KOPT-K1 (cell line): ENCODE data around the gene BORCS5.
"Not testable (repeated sequence)": the region's sequence is repeated elsewhere in the genome, so short reads cannot be mapped to it uniquely, and the experiment has no call there.

ENCODE experiments used
- H3K27ac ChIP-seq: fragments of 200-600 bp; sonication (generic); 2 replicates; pipeline ENCODE4 v1.5.1; 2016; ENCODE audit warnings: antibody characterized with exemption, mild to moderate bottlenecking, low read depth, low read length; ENCODE audit not compliant: poor library complexity, severe bottlenecking
- H3K36me3 ChIP-seq: fragments of 200-600 bp; sonication (generic); 2 replicates; pipeline ENCODE4 v1.5.1; 2017; ENCODE audit warnings: antibody characterized with exemption, mild to moderate bottlenecking, low read length, moderate library complexity; ENCODE audit not compliant: insufficient read depth
- H3K9me3 ChIP-seq: fragments of 200-600 bp; sonication (generic); 2 replicates; pipeline ENCODE4 v1.5.1; 2017; ENCODE audit warnings: antibody characterized with exemption, low read length, mild to moderate bottlenecking; ENCODE audit not compliant: insufficient read depth, poor library complexity, severe bottlenecking

Gene BORCS5

DNA sequence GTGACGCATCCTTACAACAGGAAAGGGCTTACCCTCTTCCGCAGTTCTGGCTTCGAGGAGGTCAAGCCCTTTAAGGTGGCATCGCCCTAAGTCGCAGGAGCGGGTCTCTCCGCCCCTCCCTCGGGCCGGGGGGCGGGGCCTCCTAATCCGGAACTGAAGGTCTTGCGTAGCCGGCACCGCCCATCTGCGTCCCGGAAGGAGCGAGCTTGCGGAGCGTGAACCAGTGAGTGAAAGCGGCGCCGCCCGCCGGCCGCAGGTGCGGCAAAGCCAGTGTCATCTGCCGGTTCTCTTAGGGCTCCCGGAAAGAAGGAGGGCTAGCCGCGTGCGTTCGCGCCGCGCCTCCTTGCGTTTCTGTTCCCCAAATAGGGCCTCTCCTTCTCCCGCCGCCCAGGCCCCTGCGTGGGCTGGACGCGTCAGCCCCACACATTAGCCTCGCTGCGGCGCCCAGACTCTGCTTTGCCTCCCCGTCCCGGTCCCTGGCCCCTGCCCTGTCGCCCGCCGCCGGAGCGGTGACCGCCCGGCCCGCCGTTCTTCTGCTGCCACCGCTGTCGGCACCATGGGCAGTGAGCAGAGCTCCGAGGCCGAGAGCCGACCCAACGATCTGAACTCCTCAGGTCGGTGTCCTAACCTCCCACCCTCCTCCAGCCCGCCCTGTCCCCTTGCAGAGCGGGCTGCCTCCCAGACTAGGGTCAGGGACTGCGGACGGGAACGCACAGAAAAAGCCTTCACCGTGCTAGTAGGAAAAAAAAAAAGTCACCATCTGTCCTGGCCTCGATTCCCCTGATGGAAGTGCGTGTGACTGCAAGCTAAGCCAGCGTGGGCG lies at the start of gene BORCS5:
TSS of gene BORCS5 (plus strand) at position 183 of the 823 bp plus-strand sequence. CDS start at position 557, 374 bp downstream.
- Histone ChIP-seq H3K36me3 (no peaks in the 10 kb centered on the region), H3K27ac (peak within 1 kb of the TSS; percentile 81), H3K9me3 (no peaks in the 10 kb centered on the region)

DNA sequence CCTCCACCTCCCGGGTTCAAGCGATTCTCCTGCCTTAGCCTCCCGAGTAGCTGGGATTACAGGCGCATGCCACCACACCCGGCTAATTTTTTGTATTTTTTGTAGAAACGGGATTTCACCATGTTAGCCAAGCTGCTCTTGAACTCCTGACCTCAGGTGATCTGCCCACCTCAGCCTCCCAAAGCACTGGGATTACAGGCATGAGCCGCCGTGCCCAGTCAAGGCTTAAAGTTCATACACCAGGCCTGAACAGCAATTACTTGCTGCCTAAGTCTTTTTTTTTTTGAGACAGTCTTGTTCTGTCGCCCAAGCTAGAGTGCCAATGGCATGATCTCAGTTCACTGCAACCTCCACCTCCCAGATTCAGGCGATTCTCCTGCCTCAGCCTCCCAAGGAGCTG lies 46.2 kb upstream of the BORCS5 start:
- not testable (repeated sequence) for H3K36me3 ChIP-seq, H3K27ac ChIP-seq, H3K9me3 ChIP-seq

- Histone ChIP-seq H3K9me3 (no peaks in the 10 kb centered on the region), H3K27ac (no peak overlapping the region)
These were observed 41.0 kb upstream of the BORCS5 start for GRCh38 chr12:12315838-12316237.

GRCh38 chr12:12319451-12320183 lies 37.3 kb upstream of the BORCS5 start:
- Histone ChIP-seq H3K36me3 (no peaks in the 10 kb centered on the region), H3K27ac (no peak overlapping the region), H3K9me3 (no peaks in the 10 kb centered on the region)

More at GRCh38 chr12:12315838-12316237, 41.0 kb upstream of the BORCS5 start:
- H3K36me3 ChIP-seq: no peaks in the 10 kb centered on the region

DNA sequence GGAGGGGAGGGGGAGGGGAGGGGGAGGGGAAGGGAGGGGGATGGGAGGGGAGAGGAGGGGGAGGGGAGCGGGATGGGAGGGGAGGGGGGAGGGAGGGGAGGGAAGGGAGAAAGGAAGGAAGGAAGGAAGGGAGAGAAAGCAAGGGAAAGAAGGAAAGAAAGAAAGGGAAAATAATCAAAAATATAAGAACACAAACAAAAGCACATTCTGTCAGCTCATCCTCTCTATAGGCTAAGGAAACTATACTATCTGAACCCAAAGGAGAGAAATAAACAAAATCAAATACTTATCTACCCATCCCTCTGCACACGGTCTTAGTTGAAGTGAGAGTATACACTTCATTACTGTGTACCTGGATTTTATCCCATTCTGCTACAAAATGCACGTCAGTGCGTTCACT lies 33.8 kb upstream of the BORCS5 start:
- Histone ChIP-seq H3K9me3 (no peaks in the 10 kb centered on the region), H3K36me3 (no peaks in the 10 kb centered on the region), H3K27ac (no peak overlapping the region)

DNA sequence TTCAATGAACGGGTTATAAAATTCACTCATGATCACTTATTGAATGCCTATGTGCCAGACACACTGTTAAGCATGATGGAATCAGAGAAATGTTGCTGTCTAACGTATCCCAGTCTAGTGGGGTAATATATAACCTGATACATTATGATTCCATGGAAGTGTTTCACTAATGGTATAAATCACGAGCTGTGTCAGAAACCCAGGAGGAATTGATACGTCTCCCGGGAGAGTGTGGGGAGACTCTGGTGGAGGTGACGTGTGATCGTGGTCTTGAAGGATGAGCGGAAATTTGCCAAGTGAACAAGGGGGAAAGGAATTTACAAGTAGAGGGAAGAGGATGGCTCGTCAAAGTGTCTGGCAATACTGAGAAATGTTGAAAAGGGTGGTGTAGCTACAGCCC lies 33.3 kb upstream of the BORCS5 start:
- H3K27ac ChIP-seq: no peak overlapping the region
- H3K36me3 ChIP-seq: no peaks in the 10 kb centered on the region
- H3K9me3 ChIP-seq: no peaks in the 10 kb centered on the region

DNA sequence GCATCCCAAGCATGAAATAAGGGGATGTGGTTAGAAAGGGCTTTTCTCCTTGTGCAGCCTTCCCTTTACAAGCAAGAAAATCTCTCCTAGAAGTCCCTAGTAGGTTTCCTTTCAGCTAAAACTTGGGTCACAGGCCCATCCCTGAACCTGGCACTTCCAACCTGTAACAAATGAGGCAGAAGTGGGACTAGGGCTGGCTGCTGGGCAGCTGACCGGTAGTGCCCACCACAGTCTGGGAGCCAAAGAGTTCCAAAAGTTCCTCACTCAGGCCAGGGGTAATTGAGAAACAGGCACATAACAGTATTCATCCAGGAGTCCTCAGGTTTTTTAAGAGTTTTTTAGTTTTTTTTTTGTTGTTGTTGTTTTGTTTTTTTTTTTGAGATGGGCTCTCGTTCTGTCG lies 30.6 kb upstream of the BORCS5 start:
- no peaks in the 10 kb centered on the region for H3K36me3 ChIP-seq
- H3K9me3 ChIP-seq: no peaks in the 10 kb centered on the region
- no peak overlapping the region for H3K27ac ChIP-seq

- Histone ChIP-seq H3K9me3 (no peaks in the 10 kb centered on the region), H3K36me3 (no peaks in the 10 kb centered on the region), H3K27ac (no peak overlapping the region)
These were observed 29.1 kb upstream of the BORCS5 start for GRCh38 chr12:12327802-12328201.

- Histone ChIP-seq H3K9me3 (no peaks in the 10 kb centered on the region), H3K36me3 (no peaks in the 10 kb centered on the region), H3K27ac (no peak overlapping the region)
These were observed 25.6 kb upstream of the BORCS5 start for GRCh38 chr12:12331244-12331771.

DNA sequence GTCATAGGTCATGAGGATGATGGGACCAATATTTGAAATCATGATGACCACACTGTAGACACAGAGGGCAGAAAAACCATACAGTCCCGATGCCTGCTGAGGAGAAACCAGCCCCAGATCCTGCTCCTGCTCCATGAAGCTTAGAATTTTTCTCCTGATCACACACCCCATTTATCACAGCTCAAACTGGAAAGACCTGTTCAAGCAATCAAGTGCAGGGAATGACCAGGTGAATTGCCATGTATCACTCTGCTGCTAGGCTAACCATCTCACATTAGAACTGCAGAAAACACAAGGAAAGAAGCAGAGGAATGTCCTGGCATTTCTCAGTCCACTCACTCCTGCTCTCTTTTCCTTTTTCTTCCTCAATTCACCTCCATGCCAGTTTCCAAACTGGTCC lies 25.0 kb upstream of the BORCS5 start:
- no peak overlapping the region for H3K27ac ChIP-seq
- no peaks in the 10 kb centered on the region for H3K36me3 ChIP-seq
- no peaks in the 10 kb centered on the region for H3K9me3 ChIP-seq

- no peaks in the 10 kb centered on the region for H3K36me3 ChIP-seq
- no peaks in the 10 kb centered on the region for H3K9me3 ChIP-seq
- H3K27ac ChIP-seq: no peak overlapping the region
These were observed 23.2 kb upstream of the BORCS5 start for GRCh38 chr12:12333407-12334366.

DNA sequence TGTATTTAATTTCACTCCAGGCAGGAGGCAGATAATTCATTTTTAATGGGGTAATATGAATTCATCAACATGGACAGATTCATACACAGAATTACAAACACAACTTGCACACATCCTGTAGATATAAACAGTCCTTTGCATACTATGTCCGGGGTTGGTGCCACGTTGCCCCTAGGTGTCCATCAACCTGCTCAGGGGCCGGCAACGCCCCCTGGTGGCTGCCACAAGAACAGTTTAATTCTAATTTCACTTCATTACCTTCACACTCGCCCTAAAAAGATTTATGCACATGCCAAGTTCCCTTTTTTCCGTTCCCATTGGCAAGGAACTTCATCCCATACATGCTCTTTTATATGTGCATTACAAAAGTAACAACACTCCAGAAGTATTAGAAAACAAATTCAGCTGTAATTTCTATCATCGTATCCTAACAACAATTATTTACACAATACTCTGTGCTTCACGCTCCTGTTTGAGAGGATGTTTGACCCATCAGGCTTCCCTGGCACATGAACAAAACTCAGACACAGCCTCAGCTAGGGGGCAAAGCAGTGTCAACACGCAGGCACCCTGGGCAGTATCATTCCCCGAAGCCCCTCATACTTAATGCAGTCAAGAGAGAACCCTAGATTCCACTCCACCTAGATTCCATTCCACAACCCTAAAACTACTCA lies 22.4 kb upstream of the BORCS5 start:
- Histone ChIP-seq H3K27ac (no peak overlapping the region), H3K36me3 (no peaks in the 10 kb centered on the region), H3K9me3 (no peaks in the 10 kb centered on the region)

DNA sequence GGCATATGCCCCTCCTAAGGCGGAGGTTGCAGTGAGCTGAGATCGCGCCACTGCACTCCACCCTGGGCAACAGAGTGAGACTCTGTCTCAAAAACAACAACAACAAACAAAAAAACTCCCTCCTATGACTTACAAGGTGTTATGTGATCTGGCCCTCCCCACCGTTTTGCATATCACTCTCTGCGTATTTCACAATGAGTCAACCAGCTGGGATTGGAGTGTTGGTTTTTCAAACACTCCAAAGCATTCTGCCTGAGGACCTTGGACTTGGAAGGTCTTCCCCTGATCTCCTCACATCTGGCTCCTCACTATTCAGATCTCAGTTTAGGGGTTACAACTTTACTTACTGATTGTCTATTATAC lies 20.8 kb upstream of the BORCS5 start:
- no peaks in the 10 kb centered on the region for H3K36me3 ChIP-seq
- no peaks in the 10 kb centered on the region for H3K9me3 ChIP-seq
- H3K27ac ChIP-seq: no peak overlapping the region

DNA sequence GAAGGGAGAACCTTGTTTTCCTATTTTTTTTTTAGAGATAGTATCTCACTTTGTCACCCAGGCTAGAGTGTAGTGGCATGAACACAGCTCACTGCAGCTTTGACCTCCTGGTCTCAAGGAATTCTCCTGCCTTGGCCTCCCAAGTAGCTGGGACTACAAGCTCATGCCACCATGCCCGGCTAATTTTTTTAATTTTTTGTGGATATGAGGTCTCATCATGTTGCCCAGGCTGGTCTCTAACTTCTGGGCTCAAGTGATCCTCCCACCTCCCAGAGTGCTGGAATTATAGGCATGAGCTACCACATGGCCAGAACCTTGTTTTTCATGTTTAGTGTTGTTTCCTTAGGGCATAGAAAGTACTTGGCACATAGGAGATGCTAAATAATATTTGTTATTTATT lies 20.4 kb upstream of the BORCS5 start:
- Histone ChIP-seq H3K9me3 (no peaks in the 10 kb centered on the region), H3K27ac (no peak overlapping the region), H3K36me3 (no peaks in the 10 kb centered on the region)
